ENCODE results near the gene PTPA. TPM values are rescaled to one million over a fixed set of nuclear protein-coding genes. Genes with fewer than 3 reads are reported as not detected.

Gene PTPA
- total RNA-seq, 1 donor from 2014 or later = 61.9 TPM

DNA sequence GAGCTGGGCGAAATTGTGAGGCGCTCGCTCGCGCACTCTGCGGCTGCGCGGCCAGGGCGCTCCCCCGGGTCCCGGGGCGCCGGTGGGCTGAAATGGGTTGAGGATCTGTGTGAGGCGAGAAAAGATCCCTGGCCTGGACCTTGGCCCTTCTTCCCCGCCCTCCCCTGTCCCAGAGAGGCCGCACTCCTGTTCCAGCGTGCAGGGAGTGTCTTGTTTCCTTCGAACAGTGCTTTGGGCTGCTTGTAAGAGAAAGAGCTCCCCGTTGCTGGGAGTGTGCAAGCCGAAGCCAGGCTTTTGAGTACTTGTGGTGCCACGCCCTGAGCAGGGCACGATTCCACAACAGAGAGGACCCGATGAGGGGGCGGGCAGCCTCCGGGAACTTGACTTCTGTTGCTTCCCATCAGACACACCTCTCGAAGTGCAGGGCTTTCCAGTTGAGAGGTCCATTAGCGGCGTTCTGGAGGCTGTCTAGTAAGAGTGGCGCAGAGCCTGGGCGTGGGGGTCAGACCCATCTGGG is 29.8 kb upstream of the PTPA start:
- DNase-seq (ENCODE audit: low spot score) = no peak

DNA sequence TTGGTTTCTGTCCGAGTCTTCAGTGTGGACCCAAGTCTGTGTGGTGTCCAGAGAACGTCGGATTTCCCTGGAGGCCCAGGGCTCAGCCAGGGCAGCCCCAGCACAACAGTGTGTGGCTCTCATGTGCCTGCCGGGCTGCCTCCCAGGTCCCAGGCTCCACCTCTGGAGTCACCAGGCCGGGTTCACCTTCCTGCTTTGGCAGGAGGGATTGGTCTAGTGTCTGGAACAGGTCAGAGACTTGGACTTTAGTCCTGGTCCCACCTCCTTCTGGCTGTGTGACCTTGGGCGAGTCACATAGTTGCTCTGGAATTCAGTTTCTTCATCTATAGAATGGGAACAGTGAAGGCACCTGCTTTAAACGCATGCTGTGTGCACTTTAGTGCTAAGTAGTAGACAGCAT is 27.1 kb upstream of the PTPA start:
- no peak for DNase-seq (ENCODE audit: low spot score)

DNA sequence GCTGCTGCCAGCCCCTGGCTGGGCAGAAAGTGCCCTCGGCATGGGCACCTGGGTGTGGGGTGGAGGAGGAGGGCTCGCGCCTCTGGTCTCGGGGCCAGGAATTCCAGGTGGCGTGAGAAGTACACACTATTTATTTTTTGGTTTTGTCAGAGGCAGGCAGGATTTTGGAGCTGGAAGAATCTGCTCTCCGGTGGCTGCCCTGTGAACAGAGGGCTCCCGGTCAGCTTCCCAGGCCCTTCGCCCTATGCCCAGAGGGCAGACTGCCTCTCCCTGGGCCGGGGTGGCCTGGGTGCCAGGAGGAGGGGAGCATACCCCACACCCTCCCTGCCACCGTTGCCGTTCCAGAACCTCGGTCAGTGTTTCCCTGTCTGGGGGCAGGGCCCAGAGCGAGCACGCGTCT is 22.0 kb upstream of the PTPA start:
- DNase-seq (ENCODE audit: low spot score) = no peak

DNA sequence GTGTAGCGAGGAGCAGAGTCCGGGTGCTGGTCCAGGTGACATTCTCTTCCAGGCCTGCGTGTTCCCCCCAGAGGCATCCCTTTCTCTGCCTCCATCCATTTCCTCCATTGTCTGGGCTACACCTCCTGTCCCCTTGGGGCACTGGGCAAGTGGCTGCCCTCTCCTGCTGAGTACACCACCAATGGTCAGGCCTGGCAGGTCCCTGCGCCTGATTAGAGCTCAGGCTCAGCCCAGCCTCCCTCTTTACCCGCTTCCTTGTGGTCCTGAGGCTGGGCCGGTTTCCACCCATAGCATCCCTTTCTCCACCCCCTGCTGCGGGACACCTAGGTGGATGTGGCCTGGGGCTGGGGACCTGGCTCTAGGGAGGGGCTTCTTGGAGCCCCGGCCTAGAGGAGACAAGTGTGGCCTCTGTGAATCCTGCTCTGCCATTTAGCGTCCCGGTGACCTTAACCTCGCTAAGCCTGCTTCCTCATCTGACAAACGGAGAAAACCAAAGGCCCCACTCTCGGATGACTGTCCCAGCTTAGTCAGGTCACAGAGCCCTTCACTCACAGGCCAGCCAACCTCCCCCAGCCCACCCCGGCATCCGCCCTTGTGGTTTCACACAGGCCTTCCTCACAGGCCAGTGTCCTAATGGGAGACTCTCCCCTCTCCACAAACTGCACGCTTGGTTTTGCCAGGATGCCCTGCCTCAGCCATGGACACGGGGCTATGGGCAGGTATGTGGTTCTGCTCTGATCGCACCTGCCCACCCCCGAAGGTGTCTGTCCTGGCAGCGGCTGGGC is 17.4 kb upstream of the PTPA start:
- no peak for DNase-seq (ENCODE audit: low spot score)

DNA sequence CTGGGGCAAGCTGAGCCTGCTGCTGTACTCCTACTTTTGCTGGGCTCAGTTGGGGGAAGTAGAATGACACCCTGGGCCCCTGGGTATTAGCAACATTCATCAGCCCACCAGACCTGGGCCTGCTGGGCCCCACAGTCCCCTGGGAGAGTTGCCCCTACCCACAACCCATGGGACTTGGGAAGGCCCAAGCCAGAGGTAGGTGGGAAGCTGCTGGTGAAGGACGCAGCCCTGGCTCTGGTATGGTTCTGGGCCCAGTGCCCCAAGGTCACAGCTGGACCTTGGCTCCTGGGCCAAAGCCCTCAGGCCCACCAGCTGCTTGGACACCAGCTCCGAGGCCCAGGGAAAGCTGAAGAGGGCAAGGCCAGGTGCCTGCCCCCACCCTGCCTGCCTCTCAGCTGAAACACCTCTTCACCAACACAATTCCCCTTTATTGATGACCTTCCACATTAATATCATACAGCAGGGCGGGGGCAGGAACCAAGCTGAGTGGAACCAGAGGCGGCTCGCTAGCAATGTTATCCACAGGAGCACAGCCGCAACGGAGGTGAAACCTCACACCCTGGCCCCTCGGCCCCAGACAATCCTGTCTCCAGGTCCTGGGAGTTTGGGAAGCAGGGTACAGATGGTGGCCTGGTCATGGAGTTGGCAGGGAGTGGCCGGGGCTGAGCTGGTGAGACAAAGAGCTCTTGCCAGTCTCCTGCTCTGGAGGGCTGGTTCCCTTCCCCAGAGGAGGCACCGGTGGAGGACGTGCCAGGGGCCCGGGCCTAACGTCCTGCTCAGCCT is 16.6 kb upstream of the PTPA start:
- DNase-seq (ENCODE audit: low spot score) = no peak

DNA sequence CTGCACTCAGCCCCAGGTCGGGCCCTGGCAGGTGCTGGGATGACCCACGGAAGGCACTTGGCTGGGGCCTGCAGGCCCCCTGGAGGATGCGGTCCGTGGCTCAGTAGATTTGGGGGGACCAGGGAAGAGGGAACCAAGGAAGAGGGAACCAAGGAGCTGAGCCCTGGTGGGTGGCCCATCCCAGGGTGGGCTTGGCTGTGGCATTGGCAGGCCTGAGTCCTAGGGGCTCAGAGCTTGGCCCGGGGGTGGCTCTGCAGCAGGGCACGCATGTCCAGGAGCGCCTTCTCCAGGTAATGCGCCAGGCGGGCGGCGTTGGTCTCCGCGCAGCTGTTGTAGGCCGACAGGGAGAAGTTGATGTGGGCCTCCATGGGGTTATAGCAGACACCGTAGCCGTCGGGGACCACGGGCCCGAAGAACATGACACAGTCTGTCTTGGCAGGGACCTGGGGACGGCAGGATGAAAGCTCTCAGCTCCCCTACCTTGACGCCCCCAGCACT is 16.0 kb upstream of the PTPA start:
- DNase-seq (ENCODE audit: low spot score) = no peak

DNA sequence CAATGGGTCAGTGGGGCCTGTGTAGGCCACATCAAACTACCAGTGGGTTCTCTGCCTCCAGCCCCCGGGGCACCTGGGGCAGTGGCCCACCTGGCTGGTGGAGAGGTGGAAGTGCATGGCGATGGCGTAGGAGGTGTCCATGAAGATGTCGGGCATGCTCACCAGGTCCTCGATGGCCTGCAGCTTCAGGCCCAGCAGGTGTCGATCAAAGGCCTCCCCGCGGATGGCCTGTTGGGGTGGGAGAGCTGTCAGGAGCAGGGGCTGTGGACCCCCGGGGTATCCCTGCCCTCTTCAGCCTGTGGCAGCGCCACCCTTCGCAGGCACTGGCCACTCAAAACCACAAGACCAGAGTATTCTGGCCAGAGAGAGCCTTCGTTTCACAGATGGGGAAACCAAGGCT is 15.3 kb upstream of the PTPA start:
- DNase-seq (ENCODE audit: low spot score) = no peak

DNA sequence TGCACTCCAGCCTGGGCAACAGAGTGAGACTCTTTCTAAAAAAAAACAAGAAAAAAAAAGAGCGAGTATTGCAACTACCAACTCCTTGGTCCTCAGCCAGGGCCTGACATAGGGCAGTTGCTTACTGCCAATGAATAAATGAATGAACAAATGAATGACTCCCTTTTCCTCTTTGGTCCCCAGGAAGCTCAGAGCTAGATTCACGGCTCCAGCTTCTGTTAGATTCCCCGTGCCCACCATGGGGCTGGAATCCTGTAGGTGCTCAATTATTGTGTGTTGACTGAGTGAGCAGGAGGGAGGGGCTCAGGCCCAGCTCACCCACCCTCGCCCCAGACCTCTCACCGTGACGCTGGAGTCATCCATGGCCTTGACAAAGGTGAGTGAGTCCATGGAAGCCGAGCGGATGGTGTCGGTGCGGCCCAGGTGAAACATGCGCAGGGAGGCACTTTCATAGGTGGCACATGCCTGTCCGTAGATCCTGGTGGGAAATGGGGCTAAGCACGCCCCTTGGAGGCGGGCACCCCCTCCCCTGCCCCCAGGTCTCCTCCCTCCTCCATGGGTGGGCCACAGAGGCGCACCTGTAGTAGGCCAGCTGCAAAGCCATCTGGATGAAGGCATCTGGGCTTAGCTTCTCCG is 13.4 kb upstream of the PTPA start:
- no peak for DNase-seq (ENCODE audit: low spot score)

DNA sequence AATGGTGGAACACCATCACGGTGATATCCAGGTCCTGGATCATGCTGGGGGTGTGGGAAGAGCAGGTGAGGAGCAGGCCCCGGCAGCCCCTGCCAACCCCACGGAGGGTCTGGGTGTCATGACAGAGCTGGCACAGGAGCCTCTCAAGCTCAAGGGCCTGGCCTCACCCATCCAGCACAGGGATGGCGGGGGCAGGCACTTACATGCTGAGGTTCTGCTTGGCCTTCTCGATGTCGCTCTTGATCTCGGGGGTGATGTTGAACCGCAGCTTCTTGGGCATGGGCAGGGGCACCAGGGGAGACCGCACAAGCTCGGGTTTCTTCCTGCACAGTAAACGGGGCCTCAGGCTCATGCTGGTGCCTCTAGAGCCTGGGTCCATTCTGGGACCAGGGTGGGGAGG is 12.9 kb upstream of the PTPA start:
- no peak for DNase-seq (ENCODE audit: low spot score)

DNA sequence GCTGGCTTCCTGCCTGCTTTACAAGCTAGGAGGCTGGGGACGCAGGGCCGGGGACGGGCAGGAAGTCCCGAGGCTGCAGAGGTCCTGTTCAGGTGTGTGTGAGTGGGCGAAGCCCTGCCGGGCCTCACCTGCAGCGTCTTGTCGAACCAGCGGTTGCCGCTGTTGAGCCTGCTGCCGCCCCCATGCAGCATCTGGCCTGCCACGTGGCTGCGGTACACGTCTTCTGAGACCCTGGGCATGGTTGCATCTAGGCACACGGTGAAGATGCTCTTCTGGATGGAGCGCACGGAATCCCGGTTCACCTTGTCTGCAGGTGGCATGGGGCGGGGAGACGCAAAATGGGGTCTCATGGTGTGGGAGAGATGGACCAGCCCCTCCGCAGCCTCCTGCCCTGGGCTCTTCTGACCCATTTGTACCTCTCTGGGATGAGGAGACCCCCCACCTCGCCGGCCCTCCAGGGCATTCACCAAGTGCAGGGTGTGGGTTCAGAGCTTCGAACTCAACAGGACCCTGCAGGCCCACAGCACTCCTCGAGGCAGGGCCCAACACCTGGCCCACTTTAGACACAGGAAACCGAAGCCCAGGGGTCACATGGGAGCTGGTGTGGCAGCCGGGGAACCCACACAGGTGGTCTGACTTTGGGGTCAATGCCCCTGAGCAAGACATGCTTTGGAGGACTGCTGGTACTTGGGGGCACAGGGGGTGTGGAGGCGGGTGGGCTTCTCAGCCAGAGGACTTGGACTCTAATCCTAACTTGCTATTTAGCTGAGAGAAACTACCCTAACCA is 10.6 kb upstream of the PTPA start:
- no peak for DNase-seq (ENCODE audit: low spot score)

DNA sequence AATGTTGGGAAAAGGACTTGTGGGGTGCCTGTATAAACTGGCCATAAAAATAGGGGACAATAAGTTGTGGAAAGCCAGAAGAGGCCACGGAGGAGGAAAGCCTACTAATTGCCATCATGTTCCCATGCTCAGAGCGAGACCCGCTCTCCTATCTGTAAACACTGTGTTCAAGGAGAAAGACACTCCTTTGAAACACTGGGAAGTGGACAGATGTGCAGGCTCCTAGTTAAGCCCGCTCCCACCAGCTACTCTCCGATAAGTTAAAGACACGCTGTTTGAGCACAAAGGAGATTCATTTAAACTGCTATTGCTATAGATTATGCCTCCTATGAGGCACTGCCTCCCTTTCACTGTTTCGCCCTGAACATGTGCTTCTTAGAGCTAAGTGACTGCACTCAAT is 9.9 kb upstream of the PTPA start:
- no peak for DNase-seq (ENCODE audit: low spot score)

DNA sequence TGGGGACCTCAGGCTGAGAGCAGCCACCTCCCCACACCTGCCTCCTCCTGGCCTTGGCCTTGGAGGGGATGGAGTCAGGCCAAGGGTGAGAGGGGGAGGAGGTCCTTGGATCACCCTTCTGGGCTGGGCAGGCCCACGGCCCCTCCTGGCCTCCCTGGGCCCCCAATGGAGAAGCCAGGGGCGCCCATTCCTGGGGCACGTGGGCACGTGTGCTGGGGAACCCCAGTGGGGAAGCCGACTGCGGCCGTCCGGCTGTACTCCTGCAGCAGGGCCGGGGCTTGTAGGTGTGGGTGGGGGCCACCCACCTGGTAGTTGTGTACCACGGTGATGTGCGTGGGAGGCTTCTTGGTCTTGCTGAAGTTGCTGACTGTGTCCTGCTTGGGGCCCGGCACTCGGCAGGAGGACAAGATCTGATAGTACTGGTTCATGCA is 9.1 kb upstream of the PTPA start:
- DNase-seq (ENCODE audit: low spot score) = no peak

DNA sequence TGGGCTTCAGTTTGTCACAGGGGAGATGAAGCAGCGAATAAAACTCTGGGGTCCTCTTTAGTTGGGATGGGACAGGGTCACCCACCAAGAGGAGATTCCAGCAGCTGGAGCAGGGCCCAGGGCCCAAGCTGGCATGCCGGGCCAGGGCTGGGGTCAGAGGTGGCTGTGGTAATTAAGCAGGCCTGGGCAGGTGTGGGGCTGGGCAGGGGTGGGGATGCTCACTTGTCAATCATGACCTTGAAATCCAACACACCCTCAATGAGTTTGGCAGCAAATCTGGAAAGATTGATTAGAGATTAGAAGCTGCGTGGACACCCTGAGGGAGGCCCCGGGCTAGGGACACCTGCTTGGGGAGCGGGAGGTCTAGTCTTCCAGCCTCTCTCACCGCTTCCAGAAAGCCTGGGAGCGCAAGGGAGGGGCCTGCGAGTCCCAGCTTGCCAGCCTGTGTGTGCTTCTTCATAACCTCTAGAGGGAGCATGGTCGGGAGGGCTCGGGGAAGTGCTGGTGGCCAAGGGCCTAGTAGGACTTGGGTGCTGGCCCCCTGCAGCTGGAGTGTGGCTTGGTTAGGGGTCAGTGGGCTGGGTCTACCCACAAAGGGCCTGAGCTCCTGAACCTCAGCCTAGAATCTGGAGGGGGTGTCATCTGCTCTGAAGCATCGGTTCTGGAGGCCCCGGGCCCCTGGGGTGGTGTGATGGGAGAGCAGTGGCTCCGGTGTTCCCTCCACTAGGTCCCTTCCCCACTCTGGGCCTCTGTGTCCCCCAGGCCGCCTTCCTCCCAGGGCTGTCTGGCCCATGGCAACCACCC is 8.2 kb upstream of the PTPA start:
- no peak for DNase-seq (ENCODE audit: low spot score)

DNA sequence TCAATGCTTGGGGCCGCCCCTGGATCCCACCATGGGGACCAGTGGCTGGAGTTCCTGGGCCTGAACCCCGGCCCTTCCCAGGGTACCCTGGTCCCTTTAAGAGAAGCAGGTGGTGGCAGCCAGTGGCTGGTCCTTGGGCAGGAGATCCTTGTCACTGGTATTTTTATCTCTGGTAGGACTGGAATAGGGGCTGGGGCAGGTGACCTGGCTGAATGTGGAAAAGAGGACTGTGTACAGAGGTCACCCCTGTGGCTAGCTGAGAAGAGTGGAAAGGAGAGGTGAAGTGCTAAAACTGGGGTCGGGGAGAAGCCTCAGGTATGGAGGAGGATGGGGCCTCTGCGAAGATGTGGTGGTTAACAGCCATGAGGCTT is 7.6 kb upstream of the PTPA start:
- DNase-seq (ENCODE audit: low spot score) = no peak

DNA sequence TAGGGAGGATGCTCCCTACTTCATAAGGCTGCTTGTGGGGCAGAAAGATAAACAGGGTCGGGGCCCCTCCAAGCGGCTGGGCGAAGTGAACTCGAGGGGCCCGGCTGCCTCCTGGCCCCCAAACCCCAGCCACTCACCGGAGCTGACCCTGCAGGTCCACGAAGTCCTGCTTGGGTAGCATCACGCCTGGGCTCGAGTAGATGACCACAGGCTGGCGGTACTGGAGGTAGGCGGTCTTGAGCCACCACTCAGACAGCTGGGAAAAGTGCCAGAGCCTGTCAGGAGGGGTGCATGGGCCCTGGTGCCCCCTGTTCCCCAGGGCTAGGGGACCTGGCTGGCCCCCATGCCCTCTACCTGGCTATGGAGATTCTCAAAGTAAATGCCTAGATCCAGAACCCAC is 7.2 kb upstream of the PTPA start:
- no peak for DNase-seq (ENCODE audit: low spot score)

DNA sequence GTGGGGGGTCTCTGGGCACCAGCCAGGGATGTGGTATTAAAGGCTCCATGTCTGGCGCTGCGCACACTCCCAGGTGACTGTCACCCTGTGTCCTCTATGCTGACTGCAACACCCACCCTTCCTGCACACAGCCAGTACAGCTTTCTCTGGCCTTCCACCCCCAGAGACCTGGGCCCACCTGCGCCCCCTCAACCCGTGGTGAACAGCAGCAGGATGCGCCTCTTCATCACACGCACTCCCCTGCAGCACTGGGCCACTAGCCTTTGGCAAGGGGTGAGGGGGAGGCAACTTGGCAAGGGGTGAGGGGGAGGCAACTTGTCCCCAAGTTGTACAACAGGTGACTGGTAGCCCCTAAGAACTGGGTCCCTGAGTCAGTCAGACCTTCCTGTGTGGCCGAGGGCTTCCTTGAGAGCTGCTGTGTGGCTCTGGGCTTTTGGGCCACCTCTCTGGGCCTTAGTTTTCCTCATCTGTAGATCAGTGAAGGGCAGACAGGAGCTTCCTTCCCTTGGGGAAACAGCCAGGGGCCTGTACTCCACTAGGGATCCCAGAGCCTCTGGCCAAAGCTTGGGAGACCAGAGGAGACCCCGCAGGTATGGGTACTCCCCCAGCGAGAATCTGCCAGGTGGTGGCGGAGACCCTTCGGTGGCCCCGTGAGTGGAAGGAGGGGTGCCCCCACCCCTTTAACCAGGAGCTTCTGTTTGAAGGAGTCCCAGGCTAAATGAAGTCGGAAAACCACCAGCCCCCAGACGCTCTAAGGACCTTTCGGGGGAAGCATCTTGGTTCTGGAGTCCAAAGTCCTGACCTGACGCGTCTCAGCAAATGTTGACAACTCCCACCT is 5.1 kb upstream of the PTPA start:
- DNase-seq (ENCODE audit: low spot score) = no peak

DNA sequence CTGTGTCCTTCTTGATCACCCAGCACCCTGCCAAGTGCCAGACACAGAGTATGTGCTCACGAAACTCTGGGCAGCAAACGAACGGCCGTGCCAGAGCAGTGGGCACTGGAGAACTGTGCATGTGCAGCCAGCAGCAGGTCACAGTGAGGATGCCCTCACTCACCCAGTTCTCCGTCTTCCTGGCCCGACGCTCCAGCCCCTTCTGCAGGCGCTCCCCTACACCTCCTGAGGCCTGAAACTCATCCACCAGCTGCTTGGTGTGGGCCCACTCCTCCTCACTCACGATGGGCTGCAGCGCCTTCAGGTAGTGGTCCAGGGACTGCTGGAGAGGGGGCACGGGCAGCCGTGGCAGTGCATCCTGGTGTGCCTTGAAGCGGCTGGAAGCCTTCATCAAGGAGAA is 3.6 kb upstream of the PTPA start:
- DNase-seq (ENCODE audit: low spot score) = no peak

DNA sequence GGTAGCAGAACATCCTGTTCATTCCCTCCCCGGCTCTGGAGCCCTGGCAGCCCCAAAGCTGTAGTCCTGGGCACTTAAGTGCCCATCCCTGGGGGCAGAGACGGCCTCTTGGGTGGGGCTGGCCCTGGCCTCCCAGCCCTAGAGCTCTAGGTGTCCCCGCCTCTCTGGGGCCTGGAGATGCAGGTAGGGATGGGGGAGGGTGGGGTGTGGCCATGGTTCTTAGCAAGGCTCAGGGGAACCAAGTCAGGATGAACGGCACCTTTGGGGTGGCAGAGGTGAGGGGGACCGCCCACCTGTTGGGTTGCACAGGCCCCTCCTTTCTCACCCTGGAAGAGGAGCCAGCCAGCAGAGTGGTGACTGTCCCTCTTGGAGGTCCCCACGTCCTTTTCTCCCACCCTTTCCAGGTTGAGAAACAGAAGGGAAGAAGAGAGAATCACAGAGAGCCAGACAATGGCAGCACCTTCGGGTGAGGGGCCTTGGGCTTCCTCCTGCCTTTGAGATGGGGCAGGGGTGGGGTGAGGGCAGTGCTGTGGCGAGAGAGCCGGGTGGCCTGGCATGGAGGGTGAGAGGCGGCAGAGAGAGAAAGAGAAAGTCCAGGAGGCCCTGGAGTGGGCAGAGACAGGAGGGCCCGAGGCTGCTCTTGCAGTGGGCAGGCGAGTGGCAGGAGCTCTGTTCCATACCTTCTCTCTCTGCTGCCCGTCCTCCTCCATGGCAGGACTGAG is 3.0 kb upstream of the PTPA start:
- DNase-seq (ENCODE audit: low spot score) = no peak

All from mesenteric fat pad (tissue), 1 donor.